ENCODE data around the gene BPGM.

Gene BPGM

DNA sequence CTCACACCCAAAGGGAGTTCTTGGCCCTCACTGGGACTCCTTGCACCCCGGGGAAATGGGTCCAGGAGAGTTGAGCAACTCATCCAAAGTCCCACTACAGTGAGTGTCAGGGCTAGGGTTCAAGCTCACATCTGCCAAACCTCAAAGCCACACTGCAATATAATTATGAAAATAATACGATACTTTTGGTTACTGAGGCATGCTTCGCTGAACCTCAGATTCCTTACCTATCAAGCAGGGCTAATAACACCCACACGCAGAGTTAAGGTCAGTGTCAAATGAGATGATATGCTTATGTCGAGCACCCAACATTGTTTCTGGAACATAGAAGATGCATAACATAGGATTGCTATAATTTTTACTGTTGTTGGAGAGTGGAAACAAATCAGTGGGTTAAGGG lies 58.2 kb downstream of the BPGM start:
- H3K36me3 ChIP-seq (ENCODE audit: control insufficient read depth, insufficient read depth, low read length), result no peaks in the 10 kb centered on the region
- H3K9me3 ChIP-seq (ENCODE audit: control insufficient read depth, low read length), result no peaks in the 10 kb centered on the region
- H3K4me3 ChIP-seq (ENCODE audit: low read length), result no peak overlapping the region
- H3K4me1 ChIP-seq (ENCODE audit: control insufficient read depth, insufficient read depth, low read length), result no peaks in the 10 kb centered on the region
- H3K27me3 ChIP-seq (ENCODE audit: control insufficient read depth, insufficient read depth, low read length), result no peaks in the 10 kb centered on the region
- no peak overlapping the region for H3K9ac ChIP-seq (ENCODE audit: low read length)

DNA sequence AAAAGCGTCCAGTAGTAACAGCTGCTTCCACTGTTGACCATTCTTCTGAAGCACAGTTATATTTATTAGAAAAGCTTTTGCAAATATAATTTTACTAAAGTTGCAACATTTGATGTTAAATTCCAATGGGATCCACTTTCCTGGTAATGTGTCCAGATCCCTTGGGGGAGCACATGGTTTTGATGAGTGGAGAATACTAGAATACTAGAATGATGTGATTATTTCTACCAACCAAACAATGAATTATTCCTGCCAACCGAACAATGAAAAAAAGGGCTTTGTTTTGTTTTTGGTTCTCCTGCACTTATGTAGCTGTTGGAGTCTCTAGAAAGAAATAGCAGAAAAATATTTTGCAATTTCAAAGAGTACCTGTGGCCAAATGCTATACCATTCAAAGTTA lies 59.1 kb downstream of the BPGM start:
- Histone ChIP-seq H3K4me1 (ENCODE audit: control insufficient read depth, insufficient read depth, low read length) (no peaks in the 10 kb centered on the region), H3K27me3 (ENCODE audit: control insufficient read depth, insufficient read depth, low read length) (no peaks in the 10 kb centered on the region), H3K9me3 (ENCODE audit: control insufficient read depth, low read length) (no peaks in the 10 kb centered on the region), H3K9ac (ENCODE audit: low read length) (no peak overlapping the region), H3K4me3 (ENCODE audit: low read length) (no peak overlapping the region), H3K36me3 (ENCODE audit: control insufficient read depth, insufficient read depth, low read length) (no peaks in the 10 kb centered on the region)

DNA sequence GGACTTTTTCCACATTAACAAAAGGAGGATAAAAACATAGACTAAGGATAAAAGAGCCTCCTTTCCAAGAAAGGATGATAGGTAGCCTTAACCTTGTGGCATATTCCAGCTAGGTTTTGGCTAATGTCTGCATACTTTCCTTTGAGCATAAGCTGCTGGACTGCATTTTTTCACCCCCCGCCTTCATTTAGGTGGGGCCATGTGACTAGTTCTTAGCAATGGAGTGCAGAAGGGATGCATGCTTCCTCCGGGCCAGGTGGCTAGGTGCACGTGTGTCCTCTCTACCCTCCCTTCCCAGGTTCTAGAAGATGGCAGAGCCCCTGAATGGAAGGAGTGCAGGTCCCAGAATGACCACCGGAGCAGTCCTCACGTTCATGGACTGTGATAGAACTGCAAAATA lies 59.8 kb downstream of the BPGM start:
- Histone ChIP-seq H3K9me3 (ENCODE audit: control insufficient read depth, low read length) (no peaks in the 10 kb centered on the region), H3K27me3 (ENCODE audit: control insufficient read depth, insufficient read depth, low read length) (no peaks in the 10 kb centered on the region), H3K4me1 (ENCODE audit: control insufficient read depth, insufficient read depth, low read length) (no peaks in the 10 kb centered on the region), H3K36me3 (ENCODE audit: control insufficient read depth, insufficient read depth, low read length) (no peaks in the 10 kb centered on the region), H3K4me3 (ENCODE audit: low read length) (no peak overlapping the region), H3K9ac (ENCODE audit: low read length) (no peak overlapping the region)

DNA sequence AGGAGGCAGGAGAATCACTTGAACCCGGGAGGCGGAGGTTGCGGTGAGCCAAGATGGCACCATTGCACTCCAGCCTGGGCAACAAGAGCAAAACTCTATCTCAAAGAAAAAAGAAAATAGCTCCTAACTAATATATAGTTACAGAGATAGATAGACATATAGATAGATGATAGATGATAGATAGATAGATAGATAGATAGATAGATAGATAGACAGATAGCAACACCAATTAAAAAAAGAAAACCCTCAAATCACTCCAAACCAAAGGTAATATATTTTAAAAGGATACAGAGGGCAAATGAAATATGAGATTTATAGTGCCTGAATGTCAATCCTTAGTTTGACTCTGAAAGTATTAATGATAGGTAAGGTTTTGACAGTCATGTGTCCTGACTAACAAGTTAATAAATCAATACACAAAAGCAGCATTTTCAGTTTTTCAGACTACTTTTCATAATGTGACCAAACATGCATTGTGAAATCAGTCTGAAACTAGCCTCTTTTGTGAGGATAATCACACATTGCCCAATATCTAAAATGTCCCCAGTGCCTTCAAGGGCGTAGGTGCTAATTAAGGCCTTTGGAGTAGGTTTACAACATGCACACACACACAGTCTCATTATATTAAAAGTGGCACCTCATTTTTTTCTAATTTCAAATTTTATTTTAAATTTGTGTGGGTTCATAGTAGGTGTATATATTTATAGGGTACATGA lies 61.2 kb downstream of the BPGM start:
- no peak overlapping the region for H3K4me3 ChIP-seq (ENCODE audit: low read length)
- no peaks in the 10 kb centered on the region for H3K9me3 ChIP-seq (ENCODE audit: control insufficient read depth, low read length)
- H3K9ac ChIP-seq (ENCODE audit: low read length), result no peak overlapping the region
- no peaks in the 10 kb centered on the region for H3K27me3 ChIP-seq (ENCODE audit: control insufficient read depth, insufficient read depth, low read length)
- H3K36me3 ChIP-seq (ENCODE audit: control insufficient read depth, insufficient read depth, low read length), result no peaks in the 10 kb centered on the region
- no peaks in the 10 kb centered on the region for H3K4me1 ChIP-seq (ENCODE audit: control insufficient read depth, insufficient read depth, low read length)

DNA sequence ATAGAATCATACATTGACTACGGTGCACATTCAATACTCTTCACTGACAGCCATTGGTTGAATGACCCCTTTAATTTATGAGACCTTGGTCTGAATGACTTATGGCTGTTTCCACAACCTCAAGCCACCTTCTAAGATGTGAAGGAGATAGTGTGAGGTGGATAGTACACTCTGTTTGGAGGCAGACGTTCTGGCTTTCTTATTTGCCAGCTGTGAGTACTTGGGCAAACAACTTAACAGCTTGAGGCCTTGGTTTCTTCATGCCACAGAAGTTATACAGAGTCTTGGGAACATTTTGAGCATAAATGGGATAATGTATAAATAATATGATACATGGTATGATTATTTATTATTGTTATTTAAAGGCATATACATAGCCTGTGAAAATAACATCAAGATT lies 62.0 kb downstream of the BPGM start:
- Histone ChIP-seq H3K9ac (ENCODE audit: low read length) (no peak overlapping the region), H3K9me3 (ENCODE audit: control insufficient read depth, low read length) (no peaks in the 10 kb centered on the region), H3K4me1 (ENCODE audit: control insufficient read depth, insufficient read depth, low read length) (no peaks in the 10 kb centered on the region), H3K27me3 (ENCODE audit: control insufficient read depth, insufficient read depth, low read length) (no peaks in the 10 kb centered on the region), H3K4me3 (ENCODE audit: low read length) (no peak overlapping the region), H3K36me3 (ENCODE audit: control insufficient read depth, insufficient read depth, low read length) (no peaks in the 10 kb centered on the region)

DNA sequence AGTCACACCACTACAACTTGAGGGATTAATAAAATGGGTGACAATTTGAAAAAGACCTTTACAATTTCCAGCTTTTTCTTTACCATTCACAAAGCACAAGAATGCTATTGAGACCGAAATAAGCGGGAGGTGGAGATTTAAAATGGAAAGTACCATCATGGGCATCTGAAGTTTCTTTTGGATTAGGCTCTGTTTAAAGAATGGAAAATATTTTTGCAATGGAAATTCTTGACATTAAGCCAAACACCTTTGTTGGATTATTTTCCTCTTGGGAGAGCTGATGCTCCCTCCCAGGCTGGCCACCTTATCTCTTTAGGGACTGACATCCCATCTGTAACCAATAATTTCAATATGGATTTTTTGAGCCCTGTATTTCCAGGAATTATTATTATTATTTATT lies 62.5 kb downstream of the BPGM start:
- no peak overlapping the region for H3K4me3 ChIP-seq (ENCODE audit: low read length)
- no peaks in the 10 kb centered on the region for H3K9me3 ChIP-seq (ENCODE audit: control insufficient read depth, low read length)
- H3K9ac ChIP-seq (ENCODE audit: low read length), result no peak overlapping the region
- no peaks in the 10 kb centered on the region for H3K36me3 ChIP-seq (ENCODE audit: control insufficient read depth, insufficient read depth, low read length)
- no peaks in the 10 kb centered on the region for H3K4me1 ChIP-seq (ENCODE audit: control insufficient read depth, insufficient read depth, low read length)
- H3K27me3 ChIP-seq (ENCODE audit: control insufficient read depth, insufficient read depth, low read length), result no peaks in the 10 kb centered on the region

DNA sequence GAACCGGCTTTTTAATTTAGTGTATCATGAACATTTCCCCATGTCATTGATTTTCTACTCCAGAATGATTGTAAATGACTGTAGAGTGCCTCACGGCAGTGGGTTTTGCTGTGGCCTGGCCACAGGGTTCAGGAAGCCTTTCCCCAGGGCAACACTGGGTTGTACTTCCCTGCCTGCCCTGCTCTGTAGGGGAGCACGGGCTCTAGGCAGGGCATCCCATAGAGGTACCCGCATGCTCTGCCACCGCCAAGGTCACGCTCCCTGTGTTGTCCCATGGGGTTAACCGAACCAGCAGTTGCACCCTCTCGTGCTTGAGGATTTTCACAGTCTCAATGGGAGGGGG lies 63.8 kb downstream of the BPGM start:
- Histone ChIP-seq H3K9me3 (ENCODE audit: control insufficient read depth, low read length) (no peaks in the 10 kb centered on the region), H3K36me3 (ENCODE audit: control insufficient read depth, insufficient read depth, low read length) (no peaks in the 10 kb centered on the region), H3K4me1 (ENCODE audit: control insufficient read depth, insufficient read depth, low read length) (no peaks in the 10 kb centered on the region), H3K9ac (ENCODE audit: low read length) (no peak overlapping the region), H3K4me3 (ENCODE audit: low read length) (no peak overlapping the region), H3K27me3 (ENCODE audit: control insufficient read depth, insufficient read depth, low read length) (no peaks in the 10 kb centered on the region)

DNA sequence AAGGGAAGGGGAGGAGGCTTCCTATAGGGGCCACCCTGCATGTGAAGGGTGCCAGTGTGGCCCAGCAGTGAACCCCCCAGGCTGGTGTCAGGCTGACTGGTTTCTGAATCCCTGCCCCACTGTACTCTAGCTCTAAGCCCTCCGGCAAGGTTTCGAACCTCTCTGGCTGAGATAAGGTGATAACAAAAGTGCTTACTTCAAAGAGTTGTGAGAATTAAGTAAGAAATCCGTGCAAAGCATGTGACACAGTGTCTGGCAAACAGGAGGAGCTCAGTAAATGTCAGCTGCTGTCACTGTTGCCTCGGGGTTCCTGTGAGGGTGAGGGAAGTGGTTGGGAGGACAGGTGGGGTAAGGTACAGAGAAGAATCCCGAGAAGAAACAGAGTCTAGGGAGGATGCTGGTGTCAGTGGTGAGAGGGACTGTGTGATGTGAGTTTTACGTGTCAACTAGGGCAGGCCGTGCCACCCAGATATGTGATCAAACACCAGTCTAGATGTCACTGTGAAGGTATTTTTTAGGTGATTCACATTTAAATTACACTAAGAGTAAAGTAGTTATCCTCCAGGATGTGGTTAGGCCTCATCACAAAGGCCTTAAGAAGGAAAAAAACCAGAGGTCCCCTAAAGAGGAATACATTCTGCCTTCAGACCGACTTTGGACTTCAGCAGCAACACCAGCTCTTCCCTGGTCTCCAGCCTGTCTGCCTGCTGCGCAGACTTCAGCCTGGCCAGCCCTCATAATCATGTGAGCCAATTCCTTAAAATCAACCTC lies 64.4 kb downstream of the BPGM start:
- Histone ChIP-seq H3K4me1 (ENCODE audit: control insufficient read depth, insufficient read depth, low read length) (no peaks in the 10 kb centered on the region), H3K9ac (ENCODE audit: low read length) (no peak overlapping the region), H3K27me3 (ENCODE audit: control insufficient read depth, insufficient read depth, low read length) (no peaks in the 10 kb centered on the region), H3K36me3 (ENCODE audit: control insufficient read depth, insufficient read depth, low read length) (no peaks in the 10 kb centered on the region), H3K4me3 (ENCODE audit: low read length) (no peak overlapping the region), H3K9me3 (ENCODE audit: control insufficient read depth, low read length) (no peaks in the 10 kb centered on the region)

DNA sequence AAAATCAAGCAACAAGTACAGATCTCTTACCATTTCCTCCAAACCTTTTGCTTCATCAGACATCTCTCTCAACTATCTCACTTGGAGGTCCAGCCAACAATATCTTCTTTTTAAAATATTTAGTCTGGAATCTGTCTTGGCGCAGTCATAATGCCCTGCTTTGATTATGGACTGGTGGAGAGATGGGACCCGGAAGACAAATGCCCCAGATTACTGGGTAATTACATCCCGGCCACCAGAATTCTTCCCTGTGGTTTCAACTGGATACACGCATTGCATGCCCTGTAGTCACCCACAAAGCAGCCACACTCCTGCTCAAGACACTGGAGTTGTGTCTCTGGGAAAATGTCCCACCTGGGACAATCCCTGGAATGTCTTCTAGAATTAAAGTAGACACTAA lies 65.5 kb downstream of the BPGM start:
- Histone ChIP-seq H3K36me3 (ENCODE audit: control insufficient read depth, insufficient read depth, low read length) (no peaks in the 10 kb centered on the region), H3K9me3 (ENCODE audit: control insufficient read depth, low read length) (no peaks in the 10 kb centered on the region), H3K4me1 (ENCODE audit: control insufficient read depth, insufficient read depth, low read length) (no peaks in the 10 kb centered on the region), H3K9ac (ENCODE audit: low read length) (no peak overlapping the region), H3K4me3 (ENCODE audit: low read length) (no peak overlapping the region), H3K27me3 (ENCODE audit: control insufficient read depth, insufficient read depth, low read length) (no peaks in the 10 kb centered on the region)

DNA sequence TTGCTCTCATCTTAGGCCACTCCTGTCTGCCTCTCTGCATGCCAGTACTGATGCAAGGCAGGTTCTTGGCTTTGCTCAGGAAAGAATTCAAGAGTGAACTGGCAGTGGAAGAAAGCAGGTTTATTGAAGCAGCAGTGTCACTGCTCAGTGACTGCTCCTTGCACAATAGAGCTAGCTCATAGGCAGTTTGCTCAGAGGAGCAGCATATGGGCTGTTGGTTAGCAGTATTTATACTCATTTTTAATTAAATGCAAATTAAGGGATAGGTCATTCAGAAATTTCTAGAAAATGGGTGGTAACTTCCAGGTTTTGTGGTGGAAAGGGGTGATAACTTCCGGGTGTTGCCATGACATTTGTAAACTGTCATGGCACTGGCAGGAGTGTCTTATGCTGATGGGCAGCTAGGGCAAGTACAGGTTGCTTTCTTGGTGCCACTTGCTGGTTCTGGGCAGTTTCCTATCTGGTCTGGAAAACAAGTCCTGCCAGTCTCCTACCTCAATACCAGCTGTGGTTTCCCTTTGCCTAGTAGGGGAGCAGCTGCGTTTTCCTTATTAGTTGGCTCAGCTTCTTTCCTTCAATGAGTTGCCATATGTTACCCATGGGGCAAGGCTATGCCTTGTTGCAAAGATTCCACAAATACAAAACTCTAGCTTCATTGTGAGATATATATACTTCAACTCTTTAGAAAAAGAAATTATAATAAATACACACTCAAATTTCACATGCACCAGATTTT lies 68.0 kb downstream of the BPGM start:
- Histone ChIP-seq H3K9ac (ENCODE audit: low read length) (no peak overlapping the region), H3K27me3 (ENCODE audit: control insufficient read depth, insufficient read depth, low read length) (no peaks in the 10 kb centered on the region), H3K4me3 (ENCODE audit: low read length) (no peak overlapping the region), H3K36me3 (ENCODE audit: control insufficient read depth, insufficient read depth, low read length) (no peaks in the 10 kb centered on the region), H3K4me1 (ENCODE audit: control insufficient read depth, insufficient read depth, low read length) (no peaks in the 10 kb centered on the region), H3K9me3 (ENCODE audit: control insufficient read depth, low read length) (no peaks in the 10 kb centered on the region)

DNA sequence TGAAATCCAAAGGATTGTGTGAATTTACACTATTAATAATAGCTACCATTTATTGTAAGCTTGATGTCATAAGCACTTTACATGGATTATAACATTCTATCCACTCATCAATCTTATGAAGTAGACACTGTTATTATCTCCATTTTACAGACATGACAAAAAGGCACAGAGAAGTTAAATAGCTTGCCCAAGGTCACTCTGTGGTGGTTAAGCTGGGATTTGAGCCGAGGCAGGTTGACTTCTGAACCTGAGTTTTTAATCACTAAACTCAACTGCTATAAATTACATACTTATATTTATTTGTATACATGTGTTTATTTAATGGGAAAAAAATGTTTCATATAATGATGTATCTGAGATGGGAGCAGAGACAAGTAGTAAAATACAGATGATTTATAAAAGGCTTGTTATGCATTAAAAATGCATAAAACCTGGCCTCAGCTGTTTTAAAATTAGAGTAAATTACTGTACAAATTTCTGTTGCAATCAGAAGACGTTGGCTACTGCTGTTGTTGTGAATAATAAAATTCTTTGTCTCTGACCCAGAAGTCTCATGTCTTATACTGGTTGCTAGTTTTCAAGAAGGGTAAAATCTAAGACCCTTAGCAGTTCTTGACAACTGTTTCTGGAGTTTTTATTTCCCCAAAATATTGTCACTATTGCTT lies 71.7 kb downstream of the BPGM start:
- no peaks in the 10 kb centered on the region for H3K27me3 ChIP-seq (ENCODE audit: control insufficient read depth, insufficient read depth, low read length)
- H3K9ac ChIP-seq (ENCODE audit: low read length), result no peak overlapping the region
- no peaks in the 10 kb centered on the region for H3K4me1 ChIP-seq (ENCODE audit: control insufficient read depth, insufficient read depth, low read length)
- no peaks in the 10 kb centered on the region for H3K9me3 ChIP-seq (ENCODE audit: control insufficient read depth, low read length)
- no peak overlapping the region for H3K4me3 ChIP-seq (ENCODE audit: low read length)
- H3K36me3 ChIP-seq (ENCODE audit: control insufficient read depth, insufficient read depth, low read length), result no peaks in the 10 kb centered on the region

Measured in mucosa of stomach (tissue), 1 donor.